ENCODE data around the gene ZNF469. TPM values are rescaled to one million over a fixed set of nuclear protein-coding genes. Genes with fewer than 3 reads are reported as not detected.

Gene ZNF469
- total and polyA plus RNA-seq, 2 donors (not counting 3 experiments of a cell fraction or from before 2014, with no cell fraction given): 0.90 to 5.7 TPM

DNA sequence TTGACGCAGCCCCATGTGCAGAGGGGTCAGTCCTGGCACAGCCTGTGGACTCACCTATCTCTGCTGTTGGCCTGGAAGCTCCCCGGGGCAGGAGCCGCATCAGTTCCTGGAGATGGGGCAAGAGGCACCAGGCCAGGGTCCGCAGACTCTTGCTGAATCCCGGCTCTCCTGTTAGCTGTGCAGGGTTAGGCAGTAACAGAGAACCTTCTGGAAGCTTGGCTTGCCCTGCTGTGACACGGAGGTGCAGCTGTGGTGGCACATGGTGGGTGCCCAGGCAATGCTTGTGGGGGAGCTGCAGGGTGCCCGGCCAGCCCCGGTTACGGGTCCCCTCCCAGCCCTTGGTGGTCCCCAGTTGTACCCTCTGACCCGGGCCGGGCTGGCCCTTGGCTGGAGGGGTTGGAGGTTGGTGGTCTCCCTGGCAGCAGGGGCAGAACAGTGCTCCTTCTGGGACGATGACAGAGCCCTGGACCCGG, 26.0 kb upstream of the ZNF469 start:
- H3K27ac ChIP-seq (ENCODE audit: insufficient read depth, low read depth, low read length): no peak overlapping the region
- ChIA-PET CTCF (no interaction called here), POLR2A (interaction anchor here (0.5 kb wide), 1 partner anchor 58 kb away, joined by 4 read pairs; no protein-coding TSS in a partner anchor)
- BruUV-seq (replicated peaks): no TSS peak
- no peak overlapping the region for H3K4me3 ChIP-seq (replicated peaks in 1 of 3; ENCODE audit: insufficient read depth in 1 of 3, low read depth in 1 of 3, low read length in 3 of 3)
- no peak overlapping the region for H3K4me2 ChIP-seq (ENCODE audit: insufficient read depth, low read length)
- H4K20me1 ChIP-seq (replicated peaks; ENCODE audit: control insufficient read depth, extremely low read depth, insufficient read depth, low read length): no peaks in the 10 kb centered on the region
- no peaks in the 10 kb centered on the region for H3K4me1 ChIP-seq (ENCODE audit: control insufficient read depth, extremely low read depth, insufficient read depth, low read length)
- H3K9ac ChIP-seq (replicated peaks; ENCODE audit: extremely low read depth, insufficient read depth, low read length): no peak overlapping the region
- H3K79me2 ChIP-seq (ENCODE audit: control insufficient read depth, insufficient read depth, low read length): no peaks in the 10 kb centered on the region
- intact Hi-C loops (cut with micrococcal nuclease) (no loop called here), dilution Hi-C loops (cut with MboI; ENCODE audit: extremely low pct_ligation_motif_present, low sequenced_read_pairs) (no loop called here)
- H3K9me3 ChIP-seq (replicated peaks; ENCODE audit: control insufficient read depth, insufficient read depth, low read length): no peaks in the 10 kb centered on the region
- FAIRE-seq (no peak), DNase-seq (ENCODE audit: low read depth, low spot score) (no peak)
- peaks cover 2 to 3% of the 10 kb centered on the region in 2 experiments for H3K27me3 ChIP-seq (ENCODE audit: control insufficient read depth in 2 of 2, insufficient read depth in 2 of 2, low read length in 2 of 2)
- no peak overlapping the region for H2AFZ ChIP-seq (ENCODE audit: low read depth, low read length)
- H3K36me3 ChIP-seq (ENCODE audit: control insufficient read depth in 2 of 2, extremely low read depth in 1 of 2, insufficient read depth in 2 of 2, low read length in 2 of 2): no peaks in the 10 kb centered on the region
- no peaks in the 10 kb centered on the region for H3K9me1 ChIP-seq (replicated peaks; ENCODE audit: control insufficient read depth, extremely low read depth, insufficient read depth, low read length)
- no peak for TF ChIP-seq MYC (IDR thresholded peaks at IDR 0.05; ENCODE audit: low read depth, low read length)
- TF ChIP-seq POLR2A (IDR thresholded peaks at IDR 0.05; ENCODE audit: low read depth, low read length): no peak
- no peak for TF ChIP-seq JUN (IDR thresholded peaks at IDR 0.05; ENCODE audit: borderline replicate concordance, insufficient read depth, insufficient read length, low read depth)
- TF ChIP-seq EZH2 (IDR thresholded peaks at IDR 0.05; ENCODE audit: borderline replicate concordance, low read depth, low read length, severe bottlenecking): no peak
- TF ChIP-seq, protein P1, sequence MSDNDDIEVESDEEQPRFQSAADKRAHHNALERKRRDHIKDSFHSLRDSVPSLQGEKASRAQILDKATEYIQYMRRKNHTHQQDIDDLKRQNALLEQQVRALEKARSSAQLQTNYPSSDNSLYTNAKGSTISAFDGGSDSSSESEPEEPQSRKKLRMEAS (IDR thresholded peaks at IDR 0.05; ENCODE audit: insufficient read depth, insufficient read length): no peak
- TF ChIP-seq, protein P2, sequence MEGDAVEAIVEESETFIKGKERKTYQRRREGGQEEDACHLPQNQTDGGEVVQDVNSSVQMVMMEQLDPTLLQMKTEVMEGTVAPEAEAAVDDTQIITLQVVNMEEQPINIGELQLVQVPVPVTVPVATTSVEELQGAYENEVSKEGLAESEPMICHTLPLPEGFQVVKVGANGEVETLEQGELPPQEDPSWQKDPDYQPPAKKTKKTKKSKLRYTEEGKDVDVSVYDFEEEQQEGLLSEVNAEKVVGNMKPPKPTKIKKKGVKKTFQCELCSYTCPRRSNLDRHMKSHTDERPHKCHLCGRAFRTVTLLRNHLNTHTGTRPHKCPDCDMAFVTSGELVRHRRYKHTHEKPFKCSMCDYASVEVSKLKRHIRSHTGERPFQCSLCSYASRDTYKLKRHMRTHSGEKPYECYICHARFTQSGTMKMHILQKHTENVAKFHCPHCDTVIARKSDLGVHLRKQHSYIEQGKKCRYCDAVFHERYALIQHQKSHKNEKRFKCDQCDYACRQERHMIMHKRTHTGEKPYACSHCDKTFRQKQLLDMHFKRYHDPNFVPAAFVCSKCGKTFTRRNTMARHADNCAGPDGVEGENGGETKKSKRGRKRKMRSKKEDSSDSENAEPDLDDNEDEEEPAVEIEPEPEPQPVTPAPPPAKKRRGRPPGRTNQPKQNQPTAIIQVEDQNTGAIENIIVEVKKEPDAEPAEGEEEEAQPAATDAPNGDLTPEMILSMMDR (IDR thresholded peaks at IDR 0.05; ENCODE audit: extremely low read depth in 1 of 2, insufficient read depth in 1 of 2, low read depth in 1 of 2, low read length in 2 of 2): no peak
- no peak for TF ChIP-seq FOS (IDR thresholded peaks at IDR 0.05; ENCODE audit: borderline replicate concordance, insufficient read depth, low read length)
- no peak for TF ChIP-seq GATA2 (IDR thresholded peaks at IDR 0.05; ENCODE audit: insufficient read depth, insufficient read length, low read depth, low read length)
- TF ChIP-seq POLR2AphosphoS5 (IDR thresholded peaks at IDR 0.05; ENCODE audit: insufficient read depth, low read depth, low read length): no peak
